Measurements from ENCODE around the gene APOL6.

DNA sequence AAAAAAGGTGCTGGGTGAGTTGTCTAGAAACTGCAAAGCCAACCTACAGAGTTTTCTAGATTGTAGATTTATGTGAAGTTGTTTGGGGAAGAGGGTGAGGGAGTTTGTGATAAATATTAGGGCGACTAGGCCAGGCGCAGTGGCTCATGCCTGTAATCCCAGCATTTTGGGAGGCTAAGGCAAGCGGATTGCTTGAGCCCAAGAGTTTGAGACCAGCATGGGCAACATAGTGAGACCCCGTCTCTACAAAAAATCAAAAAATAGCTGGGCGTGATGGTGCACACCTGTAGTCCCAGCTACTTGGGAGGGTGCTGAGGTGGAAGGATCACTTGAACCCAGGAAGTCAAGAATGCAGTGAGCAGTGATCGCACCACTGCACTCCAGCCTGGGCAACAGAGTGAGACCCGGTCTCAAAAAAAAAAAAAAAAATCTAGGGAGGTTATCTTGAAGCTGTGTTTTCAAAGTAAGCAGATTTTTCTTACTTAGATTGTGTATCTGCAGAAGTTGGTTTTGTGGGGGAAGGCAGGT is 844 bp downstream of the APOL6 start:
- TF ChIP-seq SP1 (IDR thresholded peaks at IDR 0.05), result no peak
- TF ChIP-seq BHLHE40 (IDR thresholded peaks at IDR 0.05; ENCODE audit: borderline replicate concordance), result no peak
